Urothelium cell line (cell line): ENCODE data around the gene FOXO6.
A peak's percentile ranks its signal among the peaks of the same experiment; 100 is the strongest.

Experiments used
- DNase-seq: peaks from one replicate; pipeline ENCODE4 v3.0.0; 2011; ENCODE audit warnings: low spot score, mixed read lengths
- FAIRE-seq: peaks from 2 replicates; lab custom pipeline; 2011; peaks lifted over from hg19 to GRCh38; lab: Jason Lieb, UNC

FOXO6 gene

DNA sequence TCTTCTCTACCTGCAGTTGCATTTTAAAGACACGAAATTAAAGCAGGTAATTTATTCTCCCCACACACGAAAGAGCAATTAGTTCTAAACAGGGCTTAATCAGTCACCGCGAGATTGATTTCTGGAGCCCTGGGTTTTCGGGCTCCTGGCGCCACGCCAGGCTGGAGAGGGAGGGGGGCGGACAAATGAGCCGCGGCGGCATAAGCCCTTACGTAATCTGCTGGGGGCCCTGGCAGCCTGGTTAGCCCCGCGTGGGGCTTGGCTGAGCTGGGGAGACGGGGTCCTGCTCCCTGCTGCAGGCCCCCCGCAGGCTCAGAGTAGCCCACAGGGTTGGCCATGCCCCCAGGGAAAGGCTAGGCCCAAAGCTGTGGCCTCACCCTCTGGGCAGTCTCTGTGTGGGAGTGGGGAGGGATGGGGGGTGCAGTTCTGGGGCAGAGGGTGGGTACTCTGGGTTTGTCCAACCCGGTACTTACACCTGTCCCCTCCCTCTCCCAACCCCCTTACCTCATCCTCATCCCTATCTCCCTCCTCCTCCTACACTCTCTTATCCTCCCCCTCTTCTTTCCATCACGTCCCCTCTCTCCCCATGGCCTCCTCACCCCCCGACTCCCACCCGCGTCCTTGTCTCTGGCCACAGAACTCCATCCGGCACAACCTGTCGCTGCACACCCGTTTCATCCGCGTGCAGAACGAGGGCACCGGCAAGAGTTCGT is 19.9 kb downstream of the FOXO6 start:
- no peak for FAIRE-seq
- no peak for DNase-seq

DNA sequence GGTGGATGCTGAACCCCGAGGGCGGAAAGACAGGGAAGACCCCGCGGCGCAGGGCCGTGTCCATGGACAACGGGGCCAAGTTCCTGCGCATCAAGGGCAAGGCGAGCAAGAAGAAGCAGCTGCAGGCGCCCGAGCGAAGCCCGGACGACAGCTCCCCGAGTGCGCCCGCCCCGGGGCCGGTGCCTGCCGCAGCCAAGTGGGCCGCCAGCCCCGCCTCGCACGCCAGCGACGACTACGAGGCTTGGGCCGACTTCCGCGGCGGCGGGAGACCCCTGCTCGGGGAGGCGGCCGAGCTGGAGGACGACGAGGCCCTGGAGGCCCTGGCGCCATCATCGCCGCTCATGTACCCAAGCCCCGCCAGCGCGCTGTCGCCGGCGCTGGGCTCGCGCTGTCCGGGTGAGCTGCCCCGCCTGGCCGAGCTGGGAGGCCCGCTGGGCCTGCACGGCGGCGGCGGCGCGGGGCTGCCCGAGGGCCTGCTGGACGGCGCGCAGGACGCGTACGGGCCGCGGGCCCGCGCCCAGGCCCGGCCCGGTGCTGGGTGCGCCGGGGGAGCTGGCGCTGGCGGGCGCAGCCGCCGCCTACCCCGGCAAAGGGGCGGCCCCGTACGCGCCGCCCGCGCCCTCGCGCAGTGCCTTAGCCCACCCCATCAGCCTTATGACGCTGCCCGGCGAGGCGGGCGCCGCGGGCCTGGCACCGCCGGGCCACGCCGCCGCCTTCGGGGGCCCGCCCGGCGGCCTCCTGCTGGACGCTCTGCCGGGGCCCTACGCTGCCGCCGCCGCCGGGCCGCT is 20.7 kb downstream of the FOXO6 start:
- DNase-seq, result no peak
- FAIRE-seq, result no peak

GRCh38 chr1:41382480-41383090 is 21.4 kb downstream of the FOXO6 start:
- DNase-seq (no peak), FAIRE-seq (no peak)

- peak; percentile 30 for FAIRE-seq
- DNase-seq, result no peak
Measured at GRCh38 chr1:41383094-41383852, 22.0 kb downstream of the FOXO6 start.

DNA sequence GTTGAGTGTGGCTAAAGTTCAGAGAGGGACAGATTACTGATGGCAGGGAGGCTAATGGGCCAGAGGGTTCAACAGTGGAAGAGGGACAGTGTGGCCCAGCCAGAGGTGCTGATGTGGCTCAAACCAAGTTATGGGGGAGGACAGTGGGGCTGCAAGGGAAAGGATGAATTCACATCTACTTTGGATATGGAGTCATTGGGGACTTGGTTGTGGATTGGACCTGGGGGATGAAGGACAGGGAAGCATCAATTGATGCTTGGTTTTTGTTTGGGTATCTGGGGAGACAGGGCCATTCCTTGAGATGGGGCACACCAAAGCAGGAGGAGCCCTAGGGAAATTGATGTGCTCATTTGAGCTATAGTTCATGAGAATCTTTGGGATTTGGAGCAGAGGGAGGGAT is 23.3 kb downstream of the FOXO6 start:
- DNase-seq (no peak), FAIRE-seq (no peak)

- FAIRE-seq, result peak; percentile 87
Measured at GRCh38 chr1:41385398-41386195, 24.4 kb downstream of the FOXO6 start.

GRCh38 chr1:41386196-41386663 is 25.0 kb downstream of the FOXO6 start:
- FAIRE-seq (no peak), DNase-seq (no peak)

More at GRCh38 chr1:41385398-41386195, 24.4 kb downstream of the FOXO6 start:
- DNase-seq, result no peak

- FAIRE-seq, result peak; percentile 62
- peak; percentile 77 for DNase-seq
Measured at GRCh38 chr1:41387667-41388091, 26.4 kb downstream of the FOXO6 start.

GRCh38 chr1:41388510-41388909 is 27.3 kb downstream of the FOXO6 start:
- DNase-seq, result no peak
- no peak for FAIRE-seq

- FAIRE-seq, result no peak
Measured at GRCh38 chr1:41389009-41389408, 27.8 kb downstream of the FOXO6 start.

DNA sequence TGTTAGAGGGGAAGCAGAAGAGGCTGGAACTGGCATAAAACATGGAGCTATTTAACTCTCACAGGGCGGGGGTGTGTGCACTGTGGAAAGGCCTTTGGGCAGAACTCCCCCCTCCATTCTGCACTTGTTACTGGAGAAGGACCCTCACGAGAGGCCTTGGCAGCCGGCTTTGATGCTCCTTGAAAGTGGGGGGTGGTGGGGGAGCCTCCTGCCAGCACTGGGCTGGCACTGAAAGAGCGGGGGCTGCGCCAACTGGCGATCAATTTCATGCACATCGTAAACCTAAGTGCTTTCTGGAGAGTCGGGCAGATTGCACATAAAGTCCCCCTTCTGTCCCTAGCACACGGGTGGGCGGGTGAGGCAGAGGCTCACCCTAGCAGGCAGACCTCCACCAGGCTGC is 28.9 kb downstream of the FOXO6 start:
- no peak for DNase-seq
- FAIRE-seq, result no peak

More at GRCh38 chr1:41389009-41389408, 27.8 kb downstream of the FOXO6 start:
- no peak for DNase-seq

GRCh38 chr1:41390573-41390972 is 29.3 kb downstream of the FOXO6 start:
- no peak for DNase-seq
- FAIRE-seq, result no peak

DNA sequence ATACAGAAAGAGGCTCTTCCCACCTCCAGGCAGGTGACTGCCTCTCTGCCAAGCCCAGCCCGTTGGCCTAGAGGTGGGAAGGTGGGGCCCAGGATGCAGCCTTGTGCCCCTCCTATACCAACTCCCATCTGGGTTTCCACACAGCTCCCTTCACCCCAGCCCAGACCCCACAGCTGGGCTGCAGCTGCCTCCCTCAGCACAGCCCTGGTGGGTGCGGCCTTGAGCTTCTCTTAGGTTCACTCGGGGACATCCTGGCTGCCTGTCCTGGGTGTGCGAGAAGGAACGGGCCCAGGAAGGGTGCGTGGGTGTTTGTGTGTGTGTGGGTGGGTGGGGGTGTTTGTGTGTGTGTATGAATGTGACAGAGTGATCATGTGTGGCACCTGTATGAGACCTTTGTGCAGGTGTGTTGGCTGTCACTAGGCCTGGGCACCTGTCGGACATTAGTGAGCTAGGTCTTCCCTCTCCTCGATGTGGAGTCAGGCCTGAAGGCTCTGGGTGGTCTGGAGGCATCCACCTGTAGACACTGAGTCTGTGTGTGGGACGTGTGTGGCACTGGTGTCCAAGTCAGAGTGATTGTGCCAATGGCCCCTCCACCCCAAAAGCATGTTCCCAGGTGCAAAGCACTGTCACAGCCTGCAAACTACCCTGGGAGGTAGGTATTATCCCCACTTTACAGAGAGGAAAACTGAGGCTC is 30.7 kb downstream of the FOXO6 start:
- no peak for DNase-seq
- FAIRE-seq, result no peak

- FAIRE-seq, result no peak
- DNase-seq, result no peak
Measured at GRCh38 chr1:41392528-41392924, 31.3 kb downstream of the FOXO6 start.

DNA sequence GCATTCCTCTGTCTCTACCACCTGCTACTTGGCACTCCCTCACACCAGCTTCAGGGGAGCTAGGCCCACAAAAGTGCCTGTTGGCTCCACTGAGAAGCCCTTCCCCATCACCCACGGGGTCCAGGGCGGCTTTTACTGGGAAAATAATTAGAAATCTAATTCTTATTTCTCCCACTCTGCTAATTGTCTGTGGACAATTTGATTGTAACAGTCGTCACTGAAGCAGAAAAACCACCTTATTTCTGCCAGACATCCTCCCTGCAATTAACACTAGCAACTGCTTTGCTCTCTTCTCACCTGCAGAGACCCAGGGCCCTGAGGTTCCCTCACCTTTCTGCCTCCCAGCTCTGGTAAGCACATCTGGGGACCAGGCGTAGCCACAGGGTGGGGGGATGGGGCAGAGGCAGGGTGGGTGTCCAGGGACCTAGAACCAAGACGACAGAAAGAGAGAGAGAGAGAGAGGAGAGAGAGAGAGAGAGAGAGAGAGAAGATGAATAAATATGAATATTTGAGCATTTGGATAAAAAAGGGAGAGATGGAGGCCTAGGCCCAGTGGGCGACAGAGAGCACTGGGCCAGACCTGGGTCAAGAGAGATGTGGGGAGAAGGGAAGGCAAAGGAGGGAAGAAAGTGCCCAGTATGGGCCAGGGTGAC is 32.6 kb downstream of the FOXO6 start:
- no peak for DNase-seq
- no peak for FAIRE-seq

DNA sequence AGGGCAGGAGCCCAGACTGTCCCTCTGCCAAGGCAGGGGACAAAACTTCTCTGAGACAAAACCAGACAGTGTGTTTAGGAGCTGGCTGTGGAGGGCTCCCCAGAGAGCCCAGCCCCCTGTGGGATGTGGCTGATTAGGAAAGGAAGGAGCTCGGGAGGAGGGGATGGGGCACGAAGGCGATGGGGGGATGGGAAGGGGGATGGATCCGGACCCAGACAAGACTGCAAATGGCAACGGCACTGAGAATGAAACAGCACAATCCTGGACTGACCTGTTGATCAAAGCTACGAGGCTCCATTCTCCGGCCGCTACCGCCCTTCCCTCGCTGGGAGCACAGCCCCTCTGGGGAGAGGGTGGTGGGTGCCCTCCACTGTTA is 33.1 kb downstream of the FOXO6 start:
- FAIRE-seq (peak; percentile 20), DNase-seq (no peak)

DNA sequence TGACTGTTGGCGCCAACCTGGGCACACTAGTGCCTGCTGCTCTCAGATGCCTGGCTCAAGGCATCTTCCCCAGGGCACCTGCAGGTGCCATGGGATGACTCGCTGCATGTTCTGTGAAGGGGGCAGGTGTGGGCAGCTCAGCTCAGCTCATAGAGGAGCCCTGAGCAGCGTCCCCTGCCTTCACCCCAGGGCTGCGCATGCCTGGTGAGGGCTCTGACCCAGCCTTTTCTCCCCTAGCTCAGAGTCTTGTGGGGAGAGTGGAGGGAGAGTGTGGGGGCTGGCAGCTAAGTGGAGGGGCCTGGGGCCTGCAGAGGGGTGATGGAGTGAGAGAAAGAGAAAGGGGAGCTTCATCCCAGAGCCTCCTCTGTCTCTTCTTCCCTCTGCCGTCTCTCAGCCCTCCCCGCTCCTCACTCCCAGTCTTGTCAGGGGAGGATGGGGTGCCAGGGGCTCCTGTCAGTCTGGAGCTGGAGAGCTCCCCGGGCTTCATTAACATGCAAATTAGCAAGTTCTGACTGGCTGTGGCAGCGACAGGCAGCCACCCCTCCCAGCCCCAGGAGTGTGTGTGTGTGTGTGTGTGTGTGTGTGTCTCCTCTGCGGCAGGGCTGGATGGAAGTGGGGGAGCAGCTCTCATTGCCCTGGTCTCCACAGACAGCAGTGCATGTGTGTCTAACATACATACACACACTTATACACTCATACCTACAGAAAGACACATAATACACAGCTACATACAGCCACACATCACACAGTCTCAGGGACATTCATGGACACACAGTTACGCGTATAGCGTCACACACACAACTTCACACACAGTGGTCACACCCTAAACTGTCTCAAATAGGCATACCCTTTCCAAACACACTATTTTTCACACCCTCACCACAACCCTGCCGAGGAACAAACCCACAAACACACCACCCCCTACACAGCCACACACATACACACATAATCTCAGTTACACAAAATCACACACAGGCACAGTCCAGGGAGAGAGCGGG is 34.0 kb downstream of the FOXO6 start:
- DNase-seq (no peak), FAIRE-seq (peak; percentile 97)

- no peak for FAIRE-seq
- no peak for DNase-seq
Measured at GRCh38 chr1:41396084-41396483, 34.9 kb downstream of the FOXO6 start.
